Measurements from ENCODE around the gene PRLHR. TPM values are rescaled to one million over a fixed set of nuclear protein-coding genes. Genes with fewer than 3 reads are reported as not detected.

The PRLHR gene
- total and polyA plus RNA-seq, 2 of the 4 experiments (the other 2 are of a cell fraction), result not detected

GRCh38 chr10:118551535-118552100 lies 43.8 kb downstream of the PRLHR start:
- H3K9me3 ChIP-seq (ENCODE audit: control insufficient read depth, insufficient read depth, low read length), result no peaks in the 10 kb centered on the region
- H4K8ac ChIP-seq (ENCODE audit: low read depth in 2 of 2, low read length in 2 of 2), result no peak overlapping the region
- no peak overlapping the region for H2BK15ac ChIP-seq (ENCODE audit: low read depth, low read length)
- H3K27me3 ChIP-seq (ENCODE audit: control insufficient read depth, insufficient read depth, low read length), result no peaks in the 10 kb centered on the region
- WGBS, 2 experiments (ENCODE audit: extremely low coverage in 2 of 2, insufficient read length in 1 of 2), result no CpG with 5 or more reads among the region's 10 CpGs
- dilution Hi-C loops (cut with HindIII; ENCODE audit: low sequenced_read_pairs, unreplicated experiment), result no loop called here
- no peak for TF ChIP-seq RFX5 (IDR thresholded peaks at IDR 0.05; ENCODE audit: low read depth, low read length)
- no peak for TF ChIP-seq MXI1 (IDR thresholded peaks at IDR 0.05; ENCODE audit: borderline replicate concordance, low read depth, low read length)
- no peak for TF ChIP-seq MAFK (IDR thresholded peaks at IDR 0.05; ENCODE audit: low read depth, low read length)
- no peak for TF ChIP-seq SMC3 (IDR thresholded peaks at IDR 0.05; ENCODE audit: low read depth, low read length)
- no peak for TF ChIP-seq NFE2L2 (IDR thresholded peaks at IDR 0.05; ENCODE audit: low read depth, low read length)
- no peak for TF ChIP-seq MAZ (IDR thresholded peaks at IDR 0.05; ENCODE audit: borderline replicate concordance, low read depth, low read length)
- no peak for TF ChIP-seq RCOR1 (IDR thresholded peaks at IDR 0.05; ENCODE audit: insufficient replicate concordance, low read length)
- TF ChIP-seq, protein P1, sequence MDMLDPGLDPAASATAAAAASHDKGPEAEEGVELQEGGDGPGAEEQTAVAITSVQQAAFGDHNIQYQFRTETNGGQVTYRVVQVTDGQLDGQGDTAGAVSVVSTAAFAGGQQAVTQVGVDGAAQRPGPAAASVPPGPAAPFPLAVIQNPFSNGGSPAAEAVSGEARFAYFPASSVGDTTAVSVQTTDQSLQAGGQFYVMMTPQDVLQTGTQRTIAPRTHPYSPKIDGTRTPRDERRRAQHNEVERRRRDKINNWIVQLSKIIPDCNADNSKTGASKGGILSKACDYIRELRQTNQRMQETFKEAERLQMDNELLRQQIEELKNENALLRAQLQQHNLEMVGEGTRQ (IDR thresholded peaks at IDR 0.05; ENCODE audit: low read depth, low read length), result no peak
- TF ChIP-seq, protein P2, sequence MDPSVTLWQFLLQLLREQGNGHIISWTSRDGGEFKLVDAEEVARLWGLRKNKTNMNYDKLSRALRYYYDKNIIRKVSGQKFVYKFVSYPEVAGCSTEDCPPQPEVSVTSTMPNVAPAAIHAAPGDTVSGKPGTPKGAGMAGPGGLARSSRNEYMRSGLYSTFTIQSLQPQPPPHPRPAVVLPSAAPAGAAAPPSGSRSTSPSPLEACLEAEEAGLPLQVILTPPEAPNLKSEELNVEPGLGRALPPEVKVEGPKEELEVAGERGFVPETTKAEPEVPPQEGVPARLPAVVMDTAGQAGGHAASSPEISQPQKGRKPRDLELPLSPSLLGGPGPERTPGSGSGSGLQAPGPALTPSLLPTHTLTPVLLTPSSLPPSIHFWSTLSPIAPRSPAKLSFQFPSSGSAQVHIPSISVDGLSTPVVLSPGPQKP (IDR thresholded peaks at IDR 0.05; ENCODE audit: borderline replicate concordance, low read depth, low read length), result no peak
- no peak for TF ChIP-seq FOS (IDR thresholded peaks at IDR 0.05; ENCODE audit: low read depth, low read length)
- TF ChIP-seq CHD1 (IDR thresholded peaks at IDR 0.05; ENCODE audit: low read depth, low read length), result no peak
- TF ChIP-seq RAD21 (IDR thresholded peaks at IDR 0.05; ENCODE audit: low read length), result no peak
- no peak overlapping the region for H2BK5ac ChIP-seq (ENCODE audit: low read depth, low read length, poor library complexity, severe bottlenecking)
- DNase-seq (no peak), ATAC-seq (ENCODE audit: low read depth) (no peak)
- no peaks in the 10 kb centered on the region for H3K4me1 ChIP-seq (ENCODE audit: control insufficient read depth, insufficient read depth, low read length)
- no TSS peak for BruUV-seq (replicated peaks)
- no peak overlapping the region for H2BK120ac ChIP-seq (ENCODE audit: low read depth, low read length)
- H2AK9ac ChIP-seq (replicated peaks; ENCODE audit: low read depth, low read length, poor library complexity), result no peak overlapping the region
- CTCF ChIA-PET, result no interaction called here
- no peak overlapping the region for H4K5ac ChIP-seq (ENCODE audit: low read depth, low read length)
- H3K36me3 ChIP-seq (ENCODE audit: control insufficient read depth, insufficient read depth, low read length), result no peaks in the 10 kb centered on the region
- no peak overlapping the region for H3K4me2 ChIP-seq (ENCODE audit: low read depth, low read length)
- H3K14ac ChIP-seq (replicated peaks; ENCODE audit: low read depth, low read length), result no peak overlapping the region
- intact Hi-C loops (cut with micrococcal nuclease), result no loop called here
- H2AK5ac ChIP-seq (ENCODE audit: low read depth, low read length), result no peak overlapping the region
- H3K9me1 ChIP-seq (ENCODE audit: insufficient read depth, low read length), result no peaks in the 10 kb centered on the region
- no peak overlapping the region for H4K91ac ChIP-seq (ENCODE audit: insufficient read depth, low read depth, low read length)
- no peak overlapping the region for H2AFZ ChIP-seq (replicated peaks; ENCODE audit: low read length, poor library complexity)
- no peak overlapping the region for H3K4ac ChIP-seq (ENCODE audit: low read depth, low read length)
- H3K4me3 ChIP-seq (ENCODE audit: insufficient read depth, low read depth, low read length), result no peak overlapping the region
- H4K20me1 ChIP-seq (ENCODE audit: insufficient read depth, low read length), result no peaks in the 10 kb centered on the region
- POLR2A ChIA-PET (ENCODE audit: unreplicated experiment), result no interaction called here
- H3K23ac ChIP-seq (ENCODE audit: low read depth, low read length), result no peak overlapping the region
- no peak overlapping the region for H2BK20ac ChIP-seq (ENCODE audit: low read depth, low read length)
- in situ Hi-C loops (cut with MboI; ENCODE audit: low sequenced_read_pairs), result no loop called here
- no peak overlapping the region for H3K56ac ChIP-seq (ENCODE audit: extremely low read depth, insufficient read depth, low read length)
- no peaks in the 10 kb centered on the region for H3K79me1 ChIP-seq (ENCODE audit: low read depth in 1 of 2, low read length in 2 of 2)
- H3K9ac ChIP-seq (ENCODE audit: low read depth, low read length), result no peak overlapping the region
- no peak overlapping the region for H3K18ac ChIP-seq (ENCODE audit: low read depth, low read length)
- no peak overlapping the region for H3K27ac ChIP-seq (ENCODE audit: insufficient read depth, low read length)
